GM12892 (cell line): ENCODE data around the gene UCHL5.
"Not testable (repeated sequence)": the region's sequence is repeated elsewhere in the genome, so short reads cannot be mapped to it uniquely, and the experiment has no call there.

Experiments
- DNase-seq: peaks from one replicate; pipeline ENCODE4 v3.0.0; 2011; ENCODE audit not compliant: insufficient read length
- FAIRE-seq: peaks from 2 replicates; lab custom pipeline; 2011; peaks lifted over from hg19 to GRCh38; lab: Jason Lieb, UNC
- POLR2A ChIP-seq: IDR thresholded peaks from 2 replicates; pipeline ENCODE4 v1.6.1; 2011; ENCODE audit warnings: low read depth, low read length, control low read depth
- POLR2AphosphoS5 ChIP-seq: IDR thresholded peaks from 2 replicates; pipeline ENCODE4 v1.6.1; 2011; ENCODE audit warnings: low read depth, low read length, control low read depth
- TAF1 ChIP-seq: IDR thresholded peaks from 2 replicates; pipeline ENCODE4 v1.6.1; 2011; ENCODE audit warnings: low read depth, mild to moderate bottlenecking, control low read depth, low read length, borderline replicate concordance

The UCHL5 gene

GRCh38 chr1:192986110-192986747 is 72.9 kb downstream of the UCHL5 start:
- DNase-seq, result no peak
- TF ChIP-seq TAF1 (no peak), POLR2AphosphoS5 (no peak), POLR2A (no peak)
- FAIRE-seq, result no peak

GRCh38 chr1:192984080-192984479 is 75.1 kb downstream of the UCHL5 start:
- no peak for DNase-seq
- TF ChIP-seq TAF1 (no peak), POLR2AphosphoS5 (no peak), POLR2A (no peak)
- peak; percentile 74 for FAIRE-seq

- DNase-seq (no peak), FAIRE-seq (no peak)
- TF ChIP-seq TAF1 (no peak), POLR2AphosphoS5 (no peak), POLR2A (no peak)
These were observed 75.7 kb downstream of the UCHL5 start for GRCh38 chr1:192983349-192983980.

GRCh38 chr1:192980856-192981255 is 78.3 kb downstream of the UCHL5 start:
- FAIRE-seq, result no peak
- no peak for DNase-seq
- TF ChIP-seq TAF1 (no peak), POLR2A (no peak), POLR2AphosphoS5 (no peak)

- not testable (repeated sequence) for DNase-seq, FAIRE-seq
These were observed 78.8 kb downstream of the UCHL5 start for GRCh38 chr1:192980334-192980733.

GRCh38 chr1:192979542-192979941 is 79.6 kb downstream of the UCHL5 start:
- no peak for FAIRE-seq

GRCh38 chr1:192978195-192978710 is 80.9 kb downstream of the UCHL5 start:
- FAIRE-seq (no peak), DNase-seq (no peak)
- TF ChIP-seq POLR2AphosphoS5 (no peak), TAF1 (no peak), POLR2A (no peak)

More at GRCh38 chr1:192979542-192979941, 79.6 kb downstream of the UCHL5 start:
- TF ChIP-seq POLR2AphosphoS5 (no peak), POLR2A (no peak), TAF1 (no peak)
- DNase-seq, result no peak

GRCh38 chr1:192977089-192977706 is 82.0 kb downstream of the UCHL5 start:
- no peak for TF ChIP-seq POLR2AphosphoS5
- TF ChIP-seq TAF1, result no peak
- TF ChIP-seq POLR2A, result no peak
- DNase-seq (no peak), FAIRE-seq (no peak)

- FAIRE-seq, result no peak
These were observed 82.6 kb downstream of the UCHL5 start for GRCh38 chr1:192976576-192976975.

GRCh38 chr1:192974701-192975100 is 84.5 kb downstream of the UCHL5 start:
- TF ChIP-seq TAF1, result no peak
- TF ChIP-seq POLR2AphosphoS5, result no peak
- TF ChIP-seq POLR2A, result no peak

More at GRCh38 chr1:192976576-192976975, 82.6 kb downstream of the UCHL5 start:
- TF ChIP-seq TAF1 (no peak), POLR2AphosphoS5 (no peak), POLR2A (no peak)
- no peak for DNase-seq

GRCh38 chr1:192973988-192974387 is 85.2 kb downstream of the UCHL5 start:
- FAIRE-seq, result no peak
- DNase-seq, result no peak
- TF ChIP-seq TAF1 (no peak), POLR2AphosphoS5 (no peak), POLR2A (no peak)

More at GRCh38 chr1:192974701-192975100, 84.5 kb downstream of the UCHL5 start:
- FAIRE-seq (peak; percentile 74), DNase-seq (no peak)
